Osteoblast (primary cell): ENCODE data around the gene NEGR1. TPM values are rescaled to one million over a fixed set of nuclear protein-coding genes. Genes with fewer than 3 reads are reported as not detected.

ENCODE experiments used
- DNase-seq: peaks from one replicate; pipeline ENCODE4 v3.0.0; 2011; ENCODE audit warnings: low spot score, mixed read lengths; ENCODE audit not compliant: insufficient read length; ENCODE audit errors: missing footprints
- H2AFZ ChIP-seq: 2 replicates; pipeline ENCODE4 v1.6.0; 2011; ENCODE audit warnings: mild to moderate bottlenecking, low read length
- H3K27ac ChIP-seq: 2 replicates; pipeline ENCODE4 v1.5.1; 2011; ENCODE audit warnings: mild to moderate bottlenecking, low read depth, low read length, moderate library complexity
- H3K27me3 ChIP-seq: 2 replicates; pipeline ENCODE4 v1.6.0; 2012; ENCODE audit warnings: mild to moderate bottlenecking, control low read depth, inconsistent platforms, low read length, moderate library complexity; ENCODE audit not compliant: insufficient read depth
- H3K36me3 ChIP-seq: 2 replicates; pipeline ENCODE4 v1.5.1; 2011; ENCODE audit warnings: mild to moderate bottlenecking, low read length, control low read depth, moderate library complexity; ENCODE audit not compliant: insufficient read depth
- H3K4me1 ChIP-seq: 2 replicates; pipeline ENCODE4 v1.5.1; 2011; ENCODE audit warnings: mild to moderate bottlenecking, low read length, control low read depth, moderate library complexity; ENCODE audit not compliant: insufficient read depth
- H3K4me2 ChIP-seq: 2 replicates; pipeline ENCODE4 v1.6.0; 2011; ENCODE audit warnings: mild to moderate bottlenecking, low read length; ENCODE audit not compliant: insufficient read depth
- H3K4me3 ChIP-seq: fragments of 200-600 bp; sonication (generic); 3 replicates; pipeline ENCODE4 v1.5.1; 2012; ENCODE audit warnings: mild to moderate bottlenecking, low read length, inconsistent platforms; ENCODE audit not compliant: insufficient read depth
- H3K79me2 ChIP-seq: 2 replicates; pipeline ENCODE4 v1.6.0; 2012; ENCODE audit warnings: mild to moderate bottlenecking, low read length, control low read depth, inconsistent platforms; ENCODE audit not compliant: insufficient read depth
- H3K9me3 ChIP-seq: 2 replicates; pipeline ENCODE4 v1.5.1; 2011; ENCODE audit warnings: low read depth, low read length, control low read depth
- H4K20me1 ChIP-seq: 2 replicates; pipeline ENCODE4 v1.6.0; 2012; ENCODE audit warnings: mild to moderate bottlenecking, low read length, control low read depth; ENCODE audit not compliant: insufficient read depth
- CTCF ChIP-seq: IDR thresholded peaks from 2 replicates; pipeline ENCODE4 v1.5.1; 2011; ENCODE audit warnings: mild to moderate bottlenecking, low read depth, low read length, moderate library complexity; ENCODE audit errors: extremely low read depth
- total RNA-seq: library from RNA; depleted of rRNA; stranded (reverse); fragments of >200 nt; gene quantifications from 2 replicates; pipeline ENCODE4 v1.2.3, GENCODE V29; 2012

Gene NEGR1
- total RNA-seq, 1 donor: 18.1 TPM

GRCh38 chr1:72184099-72184701, 98.1 kb downstream of the NEGR1 start:
- Histone ChIP-seq H4K20me1 (no peaks in the 10 kb centered on the region), H3K27ac (no peak overlapping the region), H3K4me2 (no peak overlapping the region), H3K36me3 (peaks cover 4% of the 10 kb centered on the region), H3K4me1 (peaks cover 14% of the 10 kb centered on the region), H3K4me3 (no peak overlapping the region), H3K27me3 (no peaks in the 10 kb centered on the region), H3K79me2 (no peaks in the 10 kb centered on the region), H2AFZ (no peak overlapping the region), H3K9me3 (no peaks in the 10 kb centered on the region)
- no peak for DNase-seq
- TF ChIP-seq CTCF: no peak

GRCh38 chr1:72182859-72183258, 99.5 kb downstream of the NEGR1 start:
- no peaks in the 10 kb centered on the region for H3K79me2 ChIP-seq
- no peak overlapping the region for H3K4me3 ChIP-seq
- H3K36me3 ChIP-seq: peaks cover 4% of the 10 kb centered on the region
- DNase-seq: no peak
- peaks cover 19% of the 10 kb centered on the region for H3K4me1 ChIP-seq
- H3K4me2 ChIP-seq: no peak overlapping the region
- H4K20me1 ChIP-seq: no peaks in the 10 kb centered on the region
- H3K27ac ChIP-seq: no peak overlapping the region
- H3K27me3 ChIP-seq: no peaks in the 10 kb centered on the region
- no peak overlapping the region for H2AFZ ChIP-seq
- H3K9me3 ChIP-seq: no peaks in the 10 kb centered on the region
- TF ChIP-seq CTCF: no peak

- no peaks in the 10 kb centered on the region for H4K20me1 ChIP-seq
- H3K9me3 ChIP-seq: no peaks in the 10 kb centered on the region
- H3K4me3 ChIP-seq: no peak overlapping the region
- H3K4me2 ChIP-seq: no peak overlapping the region
- H3K79me2 ChIP-seq: no peaks in the 10 kb centered on the region
- peaks cover 4% of the 10 kb centered on the region for H3K36me3 ChIP-seq
- H2AFZ ChIP-seq: no peak overlapping the region
- H3K4me1 ChIP-seq: peaks cover 5% of the 10 kb centered on the region
- no peaks in the 10 kb centered on the region for H3K27me3 ChIP-seq
- no peak overlapping the region for H3K27ac ChIP-seq
- no peak for TF ChIP-seq CTCF
- DNase-seq: peak; percentile 47
Measured at GRCh38 chr1:72178266-72178665, 104.1 kb downstream of the NEGR1 start.

GRCh38 chr1:72177711-72178110, 104.6 kb downstream of the NEGR1 start:
- no peaks in the 10 kb centered on the region for H3K9me3 ChIP-seq
- no peak overlapping the region for H3K4me3 ChIP-seq
- peaks cover 4% of the 10 kb centered on the region for H3K36me3 ChIP-seq
- no peak overlapping the region for H2AFZ ChIP-seq
- H3K4me2 ChIP-seq: no peak overlapping the region
- no peak for TF ChIP-seq CTCF
- no peaks in the 10 kb centered on the region for H3K79me2 ChIP-seq
- H3K27ac ChIP-seq: no peak overlapping the region
- H4K20me1 ChIP-seq: no peaks in the 10 kb centered on the region
- DNase-seq: no peak
- no peaks in the 10 kb centered on the region for H3K27me3 ChIP-seq
- peaks cover 5% of the 10 kb centered on the region for H3K4me1 ChIP-seq
